Measurements from ENCODE around the gene ARHGAP15.

Gene ARHGAP15

GRCh38 chr2:143262389-143262788 lies 133.2 kb downstream of the ARHGAP15 start:
- DNase-seq (ENCODE audit: low read depth, low spot score) = no peak

DNA sequence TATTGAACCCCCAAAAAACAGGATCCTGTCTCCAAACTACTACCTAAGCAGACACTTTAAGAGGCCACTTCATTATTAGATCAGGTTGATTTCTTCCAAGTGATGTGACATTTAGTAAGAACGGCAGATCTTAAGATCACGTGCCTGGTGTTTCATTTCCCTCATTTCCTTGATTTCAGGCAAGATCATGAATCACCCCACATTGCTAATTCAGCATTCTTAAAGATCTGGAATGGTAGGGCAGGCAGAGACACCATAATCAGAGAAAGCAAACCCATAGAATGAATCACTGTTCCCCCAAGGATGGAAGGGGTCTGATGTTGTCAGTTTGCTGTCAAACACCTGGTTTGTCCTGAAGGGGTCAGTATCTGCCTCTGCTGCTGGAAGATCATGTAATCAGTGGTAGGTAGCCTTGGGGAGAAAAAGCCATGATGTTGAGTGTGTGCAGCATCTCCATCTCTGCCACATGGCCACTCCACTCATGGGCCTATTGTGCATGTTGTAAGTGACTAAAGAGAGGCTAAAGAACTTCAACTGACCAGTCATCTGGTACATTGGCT lies 133.9 kb downstream of the ARHGAP15 start:
- DNase-seq (ENCODE audit: low read depth, low spot score) = no peak

GRCh38 chr2:143264851-143265250 lies 135.6 kb downstream of the ARHGAP15 start:
- DNase-seq (ENCODE audit: low read depth, low spot score) = no peak

GRCh38 chr2:143279672-143280071 lies 150.5 kb downstream of the ARHGAP15 start:
- DNase-seq (ENCODE audit: low read depth, low spot score) = no peak

DNA sequence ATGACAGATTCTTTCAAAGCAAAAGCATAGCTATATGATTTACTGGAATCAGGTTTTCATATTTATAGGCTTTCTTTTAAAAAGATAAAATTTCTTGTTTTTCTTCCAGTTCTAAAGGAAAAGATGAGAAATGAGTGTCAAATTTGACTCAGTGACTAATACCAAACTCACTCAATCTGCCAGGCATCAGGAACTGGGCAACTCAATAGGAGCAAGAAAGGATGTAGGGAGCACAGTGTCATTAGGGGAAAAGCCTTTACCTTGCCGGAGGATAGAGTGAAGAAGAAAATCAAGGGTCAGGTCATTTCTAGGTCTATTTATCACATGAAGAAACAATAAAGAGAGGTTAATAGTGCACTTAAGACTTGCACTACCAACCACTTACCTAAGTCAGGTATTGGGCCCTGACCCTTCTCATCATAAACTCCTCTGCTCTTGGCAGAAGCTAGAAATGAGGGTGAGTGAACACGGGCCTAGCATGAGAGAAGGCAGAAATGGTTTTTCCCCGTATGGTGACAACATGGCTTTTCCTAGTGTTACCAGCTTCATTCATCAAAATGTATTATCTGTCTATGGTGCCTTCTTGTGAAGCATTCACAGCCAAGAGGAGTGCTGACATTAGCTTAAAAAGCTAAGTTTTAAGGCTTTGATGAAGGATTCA lies 151.0 kb downstream of the ARHGAP15 start:
- no peak for DNase-seq (ENCODE audit: low read depth, low spot score)

DNA sequence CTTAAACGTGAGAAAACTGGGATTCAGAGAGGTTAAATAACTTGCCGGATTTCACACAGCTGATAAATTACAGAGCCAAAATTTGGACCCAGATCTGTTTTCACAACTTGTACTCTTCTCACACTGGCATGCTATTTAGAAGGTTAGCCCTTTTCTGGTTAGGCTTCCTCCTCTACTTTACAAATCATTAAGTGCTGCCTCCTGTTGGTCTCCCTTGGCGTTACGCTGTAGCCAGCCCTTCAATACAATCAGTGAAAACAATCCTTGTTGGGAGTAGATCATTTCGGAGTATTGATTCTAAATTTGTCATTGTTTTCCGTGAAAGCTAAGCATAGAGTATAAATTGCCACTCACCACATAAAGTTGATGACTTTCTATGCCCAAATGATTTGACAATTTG lies 153.5 kb downstream of the ARHGAP15 start:
- DNase-seq (ENCODE audit: low read depth, low spot score) = no peak

DNA sequence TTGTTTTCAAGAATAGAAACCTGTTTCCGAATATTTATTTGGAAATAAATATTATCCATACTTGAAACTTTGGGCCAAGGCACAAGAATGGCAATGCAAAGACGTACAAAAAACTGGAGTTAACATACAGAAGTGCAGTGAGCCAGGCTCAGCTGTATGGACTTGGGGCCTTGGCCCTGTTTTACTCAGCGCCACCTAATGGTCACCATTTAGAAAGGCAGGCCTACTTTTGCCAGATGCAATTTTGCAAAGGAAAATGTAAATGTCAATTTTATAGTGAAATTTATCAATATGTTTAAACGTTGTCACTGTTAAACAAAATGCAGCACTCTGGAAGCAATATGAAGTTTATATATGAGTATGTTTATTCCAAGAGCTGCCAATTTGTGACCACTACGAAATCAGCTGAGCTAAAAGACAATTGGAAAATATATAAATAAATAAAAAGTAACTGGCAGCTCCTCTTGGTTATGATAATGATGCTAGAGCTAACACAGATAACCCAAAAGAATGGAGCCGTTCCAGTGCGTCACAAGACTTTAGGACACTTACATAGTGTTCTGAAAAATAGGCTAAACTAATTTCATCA lies 155.0 kb downstream of the ARHGAP15 start:
- DNase-seq (ENCODE audit: low read depth, low spot score) = peak; percentile 6

DNA sequence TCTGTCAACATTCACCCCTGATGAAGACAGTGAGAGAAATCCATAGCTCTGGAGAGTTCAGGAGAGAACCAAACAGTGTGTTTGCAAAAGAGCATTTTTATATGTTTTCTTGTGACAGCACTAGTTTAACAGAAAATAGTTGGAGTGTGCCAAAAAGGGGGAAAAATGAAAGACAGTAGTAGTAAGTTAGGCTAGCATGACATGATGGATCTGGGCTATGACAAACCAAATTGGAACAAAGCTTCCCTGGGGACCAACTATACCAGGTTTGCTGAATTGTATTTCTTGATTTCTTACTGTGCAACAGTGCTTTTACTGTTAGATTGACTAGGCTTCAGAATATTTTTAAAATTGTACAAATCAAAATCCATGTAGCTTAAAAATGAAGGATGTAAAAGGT lies 159.8 kb downstream of the ARHGAP15 start:
- DNase-seq (ENCODE audit: low read depth, low spot score) = no peak

GRCh38 chr2:143290221-143290620 lies 161.0 kb downstream of the ARHGAP15 start:
- no peak for DNase-seq (ENCODE audit: low read depth, low spot score)

- DNase-seq (ENCODE audit: low read depth, low spot score) = no peak
Observed at GRCh38 chr2:143294068-143294467, 164.8 kb downstream of the ARHGAP15 start.

GRCh38 chr2:143296089-143296488 lies 166.9 kb downstream of the ARHGAP15 start:
- DNase-seq (ENCODE audit: low read depth, low spot score) = no peak

DNA sequence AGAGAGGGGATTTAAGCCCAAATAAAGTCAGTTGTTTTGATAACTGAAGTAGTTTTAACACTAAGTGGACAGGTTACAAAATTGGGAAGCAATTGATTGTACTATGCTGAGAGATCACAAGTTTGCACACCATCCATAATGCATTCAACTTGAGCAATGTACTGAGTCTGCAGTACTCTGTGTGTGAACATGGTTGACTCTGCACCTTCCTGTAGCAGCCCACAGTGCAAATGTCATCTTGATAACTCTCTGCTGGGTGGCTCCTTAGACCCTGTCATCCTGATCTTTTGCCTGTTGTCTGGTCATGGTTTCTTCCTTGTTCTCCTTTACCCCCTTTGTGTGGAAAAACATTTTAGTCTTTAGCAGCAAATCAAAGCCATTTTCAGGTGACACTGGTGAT lies 168.0 kb downstream of the ARHGAP15 start:
- no peak for DNase-seq (ENCODE audit: low read depth, low spot score)

GRCh38 chr2:143300536-143300935 lies 171.3 kb downstream of the ARHGAP15 start:
- no peak for DNase-seq (ENCODE audit: low read depth, low spot score)

GRCh38 chr2:143311426-143311825 lies 182.2 kb downstream of the ARHGAP15 start:
- DNase-seq (ENCODE audit: low read depth, low spot score) = no peak

DNA sequence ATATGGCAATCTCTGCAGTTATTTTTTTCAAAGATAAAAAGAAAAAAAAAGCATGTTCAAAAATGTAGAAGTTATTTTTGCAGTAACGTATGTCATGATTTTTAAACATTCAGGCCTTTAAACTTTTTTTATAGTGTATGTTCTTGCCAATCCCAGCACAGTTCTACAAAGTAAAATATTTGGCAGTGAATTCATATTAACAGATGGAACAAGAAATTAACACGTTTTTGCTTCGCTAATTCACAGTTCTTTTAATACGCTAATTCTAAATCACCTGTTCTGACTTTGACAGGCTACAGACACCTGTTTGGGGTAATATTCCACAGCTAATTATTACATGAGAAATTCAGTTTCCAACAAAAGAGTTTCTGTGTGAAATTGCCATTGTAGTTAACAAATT lies 183.2 kb downstream of the ARHGAP15 start:
- DNase-seq (ENCODE audit: low read depth, low spot score) = no peak

DNA sequence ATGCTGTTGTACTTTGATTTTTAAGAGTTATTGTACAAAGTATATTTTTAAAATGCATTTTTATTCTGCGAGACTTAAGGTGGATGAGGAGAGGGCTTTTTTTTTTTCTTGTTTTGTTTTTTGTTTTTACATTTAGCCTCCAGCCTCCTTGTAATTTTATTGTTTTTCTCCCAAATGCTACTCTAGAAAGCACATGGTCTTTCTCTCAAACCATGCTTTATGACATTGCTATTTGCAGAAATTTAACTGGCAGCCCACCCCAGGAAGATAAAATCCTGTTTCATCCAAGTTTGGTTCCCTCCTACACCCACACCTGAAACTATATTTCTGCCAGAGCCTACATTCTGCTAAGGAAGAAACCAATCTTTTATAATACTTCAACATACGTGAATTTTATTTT lies 184.6 kb downstream of the ARHGAP15 start:
- no peak for DNase-seq (ENCODE audit: low read depth, low spot score)

DNA sequence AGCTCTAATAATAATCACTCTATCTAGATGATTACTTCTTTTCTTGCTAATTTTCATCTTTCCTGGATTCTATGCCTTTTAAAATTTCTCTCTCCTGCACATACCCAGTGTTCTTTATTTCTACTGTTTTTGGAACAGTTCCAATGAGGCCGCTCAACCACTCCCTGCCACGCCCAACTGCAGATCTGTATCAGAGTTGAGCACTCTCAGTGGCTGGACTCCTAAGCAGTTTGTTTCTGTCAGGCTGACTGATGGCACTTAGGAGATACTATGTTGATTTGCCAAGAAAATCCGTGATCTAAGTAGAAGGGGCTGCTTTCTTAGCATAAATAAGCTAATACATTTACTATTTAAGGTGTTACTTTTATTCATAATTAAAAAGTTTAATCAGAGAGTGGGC lies 192.8 kb downstream of the ARHGAP15 start:
- no peak for DNase-seq (ENCODE audit: low read depth, low spot score)

DNA sequence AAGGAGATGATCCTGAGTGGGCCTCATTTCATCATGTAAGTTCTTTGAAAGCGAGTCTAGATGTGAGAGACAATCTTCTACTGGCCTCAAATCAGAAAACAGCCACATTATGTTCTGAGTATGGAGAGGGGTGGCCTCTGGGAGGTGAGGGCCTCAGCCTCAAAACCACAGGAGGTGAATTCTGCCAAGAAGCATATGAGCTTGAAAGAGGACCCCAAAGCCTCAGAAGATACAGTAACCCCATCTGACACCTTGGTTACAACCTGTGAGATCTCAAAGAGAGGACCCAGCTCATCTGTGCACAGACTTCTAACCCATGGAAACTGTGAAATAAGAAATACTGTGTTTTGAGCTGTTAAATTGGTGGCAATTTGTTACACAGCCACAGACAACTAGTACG lies 200.1 kb downstream of the ARHGAP15 start:
- no peak for DNase-seq (ENCODE audit: low read depth, low spot score)

- DNase-seq (ENCODE audit: low read depth, low spot score) = no peak
Observed at GRCh38 chr2:143333168-143333791, 204.1 kb downstream of the ARHGAP15 start.

DNA sequence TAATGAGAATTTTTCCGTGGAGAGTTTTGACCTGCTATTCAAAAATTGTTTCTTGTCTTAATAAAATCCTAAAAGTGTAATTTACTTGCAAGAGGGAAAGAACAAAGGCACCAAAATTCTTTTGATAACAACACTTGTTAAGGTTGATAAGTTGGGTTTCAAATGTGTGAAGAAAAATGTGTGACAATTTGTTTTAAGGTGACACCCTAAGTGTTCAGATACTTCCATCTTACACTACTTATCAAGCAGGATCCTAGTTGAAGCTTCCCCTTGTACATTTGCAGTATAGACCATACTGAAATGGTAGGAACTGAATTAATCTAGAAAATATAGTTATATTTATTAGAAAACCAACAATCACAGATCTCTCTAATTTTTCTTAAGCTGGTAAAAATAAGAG lies 204.6 kb downstream of the ARHGAP15 start:
- no peak for DNase-seq (ENCODE audit: low read depth, low spot score)

GRCh38 chr2:143334837-143335236 lies 205.6 kb downstream of the ARHGAP15 start:
- DNase-seq (ENCODE audit: low read depth, low spot score) = no peak

DNA sequence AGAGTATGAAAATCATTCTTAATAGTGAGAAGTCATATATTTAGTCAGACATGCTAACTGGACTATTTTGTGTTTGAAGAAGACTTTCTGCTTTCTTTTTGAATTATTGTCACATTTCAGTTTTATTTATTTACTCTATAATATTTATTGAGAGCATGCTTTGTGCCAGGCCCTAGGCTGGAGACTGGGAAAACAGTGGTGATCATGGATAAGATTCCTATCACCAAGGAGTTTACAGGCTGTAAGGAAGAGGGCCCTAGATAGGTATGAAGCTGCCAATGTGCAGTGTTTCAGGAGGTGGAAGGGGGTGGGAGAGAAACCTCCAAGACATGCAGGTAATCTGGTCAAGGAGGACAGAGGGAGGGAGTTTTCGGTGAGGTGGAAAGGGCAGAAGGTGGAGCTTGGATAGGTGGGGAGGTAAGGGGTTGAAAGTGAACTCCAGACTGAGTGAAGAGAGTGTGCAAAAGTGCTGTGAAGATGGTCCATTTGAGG lies 207.5 kb downstream of the ARHGAP15 start:
- DNase-seq (ENCODE audit: low read depth, low spot score) = no peak

DNA sequence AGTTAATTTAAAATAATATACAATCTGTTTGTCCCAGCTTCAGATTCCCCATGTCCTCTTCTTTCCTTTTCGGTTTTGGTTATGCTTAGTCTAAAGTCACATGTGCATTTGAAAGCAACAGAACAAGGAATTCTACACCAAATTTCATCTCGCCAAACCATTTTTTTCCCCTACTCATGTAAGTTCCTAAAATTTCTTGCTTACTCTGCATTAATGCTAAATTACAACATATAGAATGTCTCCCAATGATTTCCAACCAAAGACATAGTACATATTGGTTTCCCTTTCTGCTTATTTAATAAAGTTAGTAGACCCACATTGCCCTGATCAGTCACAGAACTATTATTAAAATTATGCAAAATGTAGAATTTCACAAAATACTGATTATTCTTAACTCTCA lies 212.3 kb downstream of the ARHGAP15 start:
- no peak for DNase-seq (ENCODE audit: low read depth, low spot score)

Data from activated CD4-positive, CD25-positive, alpha-beta regulatory T cell treated with anti-CD3 and anti-CD28 coated beads, Interleukin-2, amount 50 U/mL, for 16 hours (primary cell).